OCI-LY3 (cell line): ENCODE data around the gene MYO3A.

Experiments
- EZH2phosphoT487 ChIP-seq: fragments of 200-600 bp; shearing (Covaris generic); IDR thresholded peaks from 2 replicates; pipeline ENCODE4 v1.6.1; 2018; ENCODE audit warnings: antibody characterized with exemption, mixed run types, low read depth
- TF ChIP-seq, protein P1 (sequence below): fragments of 200-600, 300-600 bp; sonication (generic); IDR thresholded peaks from 2 replicates; pipeline ENCODE4 v1.5.1; 2014; ENCODE audit warnings: antibody characterized with exemption, low read length, low read depth

DNA sequence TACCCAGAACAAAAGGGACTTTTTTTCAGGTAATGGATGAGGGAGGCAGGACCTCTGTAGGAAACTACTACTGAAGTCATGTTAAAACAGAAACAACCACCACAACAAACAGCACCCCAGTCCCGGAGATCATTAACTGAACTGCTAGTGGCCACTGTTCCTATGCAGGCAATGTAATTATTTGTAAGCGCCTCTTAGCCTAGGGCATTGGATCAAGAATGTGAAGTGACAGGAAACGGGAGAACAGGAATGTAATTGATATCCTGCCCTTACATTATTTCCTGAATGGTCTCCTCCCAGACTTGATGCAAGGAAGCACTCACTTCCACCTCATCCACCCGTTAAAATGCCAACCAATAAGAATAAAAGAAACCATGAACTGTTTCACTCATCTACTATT lies 265.8 kb downstream of the MYO3A start:
- TF ChIP-seq, protein P1, sequence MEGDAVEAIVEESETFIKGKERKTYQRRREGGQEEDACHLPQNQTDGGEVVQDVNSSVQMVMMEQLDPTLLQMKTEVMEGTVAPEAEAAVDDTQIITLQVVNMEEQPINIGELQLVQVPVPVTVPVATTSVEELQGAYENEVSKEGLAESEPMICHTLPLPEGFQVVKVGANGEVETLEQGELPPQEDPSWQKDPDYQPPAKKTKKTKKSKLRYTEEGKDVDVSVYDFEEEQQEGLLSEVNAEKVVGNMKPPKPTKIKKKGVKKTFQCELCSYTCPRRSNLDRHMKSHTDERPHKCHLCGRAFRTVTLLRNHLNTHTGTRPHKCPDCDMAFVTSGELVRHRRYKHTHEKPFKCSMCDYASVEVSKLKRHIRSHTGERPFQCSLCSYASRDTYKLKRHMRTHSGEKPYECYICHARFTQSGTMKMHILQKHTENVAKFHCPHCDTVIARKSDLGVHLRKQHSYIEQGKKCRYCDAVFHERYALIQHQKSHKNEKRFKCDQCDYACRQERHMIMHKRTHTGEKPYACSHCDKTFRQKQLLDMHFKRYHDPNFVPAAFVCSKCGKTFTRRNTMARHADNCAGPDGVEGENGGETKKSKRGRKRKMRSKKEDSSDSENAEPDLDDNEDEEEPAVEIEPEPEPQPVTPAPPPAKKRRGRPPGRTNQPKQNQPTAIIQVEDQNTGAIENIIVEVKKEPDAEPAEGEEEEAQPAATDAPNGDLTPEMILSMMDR = no peak
- TF ChIP-seq EZH2phosphoT487 = no peak
